ENCODE results near the gene WHAMM.
A peak's percentile ranks its signal among the peaks of the same experiment; 100 is the strongest.

WHAMM gene

DNA sequence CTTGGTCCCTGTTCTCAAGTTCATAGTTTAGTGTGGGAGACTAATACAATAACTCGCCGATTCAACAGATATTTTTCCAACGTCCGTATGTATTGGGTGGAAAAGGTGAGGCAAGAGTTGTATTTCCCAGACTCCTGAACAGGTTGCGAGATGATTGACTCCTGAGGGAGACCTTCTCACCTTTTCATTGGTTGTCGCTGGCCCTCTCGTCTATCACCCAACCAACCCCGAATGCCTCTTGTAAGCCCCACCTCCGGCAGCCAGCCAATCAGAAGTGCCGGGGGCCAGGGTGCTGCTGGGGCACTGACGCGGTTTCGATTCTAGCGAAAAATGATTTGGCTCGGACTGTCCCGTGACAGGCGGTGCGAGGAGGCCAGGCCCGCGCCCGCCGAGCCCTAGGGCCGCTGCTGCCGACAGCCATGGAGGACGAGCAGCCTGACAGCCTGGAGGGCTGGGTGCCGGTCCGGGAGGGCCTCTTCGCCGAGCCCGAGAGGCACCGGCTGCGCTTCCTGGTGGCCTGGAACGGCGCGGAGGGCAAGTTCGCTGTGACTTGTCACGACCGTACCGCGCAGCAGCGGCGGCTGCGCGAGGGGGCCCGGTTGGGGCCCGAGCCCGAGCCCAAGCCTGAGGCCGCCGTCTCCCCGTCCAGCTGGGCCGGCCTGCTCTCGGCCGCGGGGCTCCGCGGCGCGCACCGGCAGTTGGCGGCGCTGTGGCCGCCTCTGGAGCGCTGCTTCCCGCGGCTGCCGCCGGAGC is at the start of gene WHAMM:
WHAMM (plus strand) TSS at position 321 of the 753 bp plus-strand sequence; CDS start at position 420, 99 bp downstream.
- DNase-seq: peak; percentile 81 to 99 (median 97)

DNA sequence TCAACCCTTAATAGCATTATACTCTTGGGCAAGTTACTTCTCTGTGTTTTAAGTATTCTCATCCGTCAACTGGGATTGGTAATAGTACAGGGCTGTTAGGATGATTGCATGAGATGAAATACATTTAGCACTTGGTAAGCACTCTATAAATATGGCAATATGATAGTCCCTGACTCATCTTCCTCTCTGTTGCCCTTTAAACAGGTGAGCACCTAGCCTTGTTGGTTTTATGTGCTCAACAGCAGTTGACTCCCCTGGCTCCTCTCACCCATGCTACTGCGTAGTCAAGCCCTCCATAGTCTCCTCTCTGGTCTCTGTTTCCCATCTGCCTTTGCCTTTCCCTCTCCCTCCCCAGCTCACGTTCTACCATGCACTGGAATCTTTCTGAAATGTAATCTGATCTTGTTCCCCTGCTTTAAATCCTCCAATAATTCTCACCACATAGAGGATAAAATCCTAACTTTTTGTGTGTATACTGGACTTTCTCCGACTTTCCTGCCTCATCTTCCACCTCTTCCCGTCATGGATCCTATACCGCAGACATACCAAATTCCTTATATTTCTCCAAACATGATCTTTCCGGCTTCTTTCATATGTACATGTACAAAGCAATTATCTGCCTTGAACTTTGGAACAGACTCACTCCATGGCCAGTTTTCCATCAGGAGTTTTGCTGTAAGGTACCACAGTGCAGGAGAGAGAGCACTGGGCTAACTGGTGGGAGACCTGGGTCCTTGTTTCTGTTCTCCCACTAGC is 45.9 kb upstream of the WHAMM start:
- DNase-seq: no peak

DNA sequence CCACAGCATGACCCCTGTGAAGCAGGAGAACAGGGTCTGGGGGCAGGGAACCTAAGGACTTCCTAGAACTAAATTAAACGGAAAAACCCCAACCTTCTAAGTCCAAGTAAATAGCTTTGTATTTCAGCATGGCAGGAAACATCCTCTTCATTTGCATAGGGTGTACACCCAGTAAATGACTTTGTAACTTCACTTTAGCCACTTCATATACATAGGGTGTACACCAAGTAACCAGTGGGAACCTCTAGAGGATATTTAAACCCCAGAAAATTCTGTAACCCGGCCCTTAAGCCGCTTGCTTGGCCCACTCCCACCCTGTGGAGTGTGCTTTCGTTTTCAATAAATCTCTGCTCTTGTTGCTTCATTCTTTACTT is 45.3 kb upstream of the WHAMM start:
- DNase-seq: no peak

GRCh38 chr15:82764740-82765139 is 44.7 kb upstream of the WHAMM start:
- no peak for DNase-seq

GRCh38 chr15:82766201-82766600 is 43.2 kb upstream of the WHAMM start:
- DNase-seq: peak in 1 of 58 donors; percentile 12

DNA sequence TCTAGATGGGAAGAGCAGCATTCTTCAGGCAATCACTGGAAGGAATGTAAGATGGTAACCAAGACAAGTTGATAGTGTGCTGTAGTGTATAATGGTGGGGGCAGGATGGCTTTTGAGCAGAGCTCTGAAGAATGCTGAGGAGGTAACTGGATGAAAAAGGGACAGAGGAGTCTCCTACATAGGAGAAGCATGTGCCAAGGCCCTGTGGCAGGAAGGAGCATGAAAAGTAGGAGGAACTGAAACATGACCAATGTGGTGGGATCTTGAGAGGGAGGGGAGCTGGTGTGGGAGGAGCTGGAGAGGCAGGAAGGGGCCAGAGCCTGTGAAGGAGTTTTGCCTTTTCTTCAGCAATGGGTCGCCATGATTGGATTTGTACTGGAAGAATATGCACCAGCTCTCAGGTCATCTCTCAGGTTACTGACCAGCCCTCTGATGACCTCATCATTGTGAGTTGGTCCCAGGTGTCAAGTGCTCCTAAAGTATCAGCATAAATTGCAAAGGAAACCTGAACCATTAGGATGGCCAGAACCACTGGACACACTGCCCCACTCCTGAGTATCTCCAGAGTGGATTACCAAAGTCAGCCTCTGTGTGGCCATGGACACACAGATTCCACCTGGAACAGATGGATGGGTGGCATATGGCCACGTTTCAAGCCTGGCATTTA is 42.1 kb upstream of the WHAMM start:
- no peak for DNase-seq

GRCh38 chr15:82768414-82769054 is 40.9 kb upstream of the WHAMM start:
- DNase-seq: no peak

DNA sequence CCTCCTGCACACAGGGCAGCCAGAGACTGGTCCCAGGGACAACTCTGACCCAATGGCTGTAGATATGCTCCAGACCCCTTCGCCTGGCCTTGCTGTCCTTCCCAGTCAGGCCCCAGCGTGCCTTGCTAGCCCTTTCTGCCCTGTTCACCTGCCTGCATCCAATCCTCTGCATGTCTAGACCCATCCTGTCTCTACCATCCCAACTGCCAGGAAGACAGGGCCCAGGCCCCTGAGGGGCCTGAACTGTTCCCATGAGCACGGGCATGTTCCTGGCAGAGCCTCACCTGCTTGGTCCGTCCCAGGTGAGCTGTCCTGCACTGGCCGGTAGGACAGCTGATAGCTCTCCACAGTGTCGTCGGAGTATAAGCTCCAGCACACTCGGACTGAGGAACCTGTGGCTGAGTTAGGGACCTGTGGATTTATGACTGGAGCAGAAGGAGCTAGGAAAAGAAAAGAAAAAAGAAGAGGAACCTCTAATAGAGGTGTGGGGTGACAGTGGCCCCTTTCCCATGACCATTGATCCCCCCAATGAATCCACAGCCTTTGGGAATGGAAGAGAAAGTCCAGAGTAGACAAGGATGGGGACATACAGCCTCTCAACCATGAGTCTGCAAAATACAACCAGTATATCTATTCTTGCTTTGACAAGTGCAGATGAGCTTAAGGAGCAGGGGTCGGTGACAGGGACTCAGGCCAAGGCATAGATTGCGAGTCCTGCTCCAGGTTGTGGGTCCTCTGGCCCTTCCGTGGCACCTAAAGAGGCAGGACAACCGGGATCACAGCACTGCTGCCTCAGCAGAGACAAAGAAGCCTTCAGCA is 37.4 kb upstream of the WHAMM start:
- no peak for DNase-seq

- no peak for DNase-seq
These were observed 34.9 kb upstream of the WHAMM start for GRCh38 chr15:82774496-82774895.

GRCh38 chr15:82778755-82779154 is 30.7 kb upstream of the WHAMM start:
- DNase-seq: no peak

- no peak for DNase-seq
These were observed 28.1 kb upstream of the WHAMM start for GRCh38 chr15:82781349-82781748.

GRCh38 chr15:82788496-82788895 is 20.9 kb upstream of the WHAMM start:
- DNase-seq: no peak

DNA sequence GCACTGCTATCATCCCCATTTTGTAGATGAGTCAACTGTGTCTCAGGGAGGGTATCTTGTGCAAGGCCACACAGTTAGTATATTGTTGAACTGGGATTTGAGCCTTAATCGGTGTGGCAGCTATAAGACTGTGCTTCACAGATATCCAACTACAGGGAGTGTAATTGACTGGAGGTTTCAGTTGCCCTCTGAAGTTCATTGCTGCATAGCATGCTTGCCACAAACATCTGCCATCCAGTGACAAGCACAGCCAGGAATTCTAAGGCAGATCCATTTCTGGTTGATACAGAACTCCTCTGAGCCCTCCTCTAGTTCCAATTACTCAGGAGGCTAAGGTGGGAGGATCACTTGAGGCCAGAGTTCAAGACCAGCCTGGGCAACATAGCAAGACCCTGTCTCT is 19.9 kb upstream of the WHAMM start:
- DNase-seq: no peak

GRCh38 chr15:82790321-82790720 is 19.1 kb upstream of the WHAMM start:
- no peak for DNase-seq

- DNase-seq: no peak
These were observed 17.4 kb upstream of the WHAMM start for GRCh38 chr15:82792068-82792467.

- no peak for DNase-seq
These were observed 15.7 kb upstream of the WHAMM start for GRCh38 chr15:82793737-82794136.

- DNase-seq: no peak
These were observed 11.3 kb upstream of the WHAMM start for GRCh38 chr15:82798104-82798503.

DNA sequence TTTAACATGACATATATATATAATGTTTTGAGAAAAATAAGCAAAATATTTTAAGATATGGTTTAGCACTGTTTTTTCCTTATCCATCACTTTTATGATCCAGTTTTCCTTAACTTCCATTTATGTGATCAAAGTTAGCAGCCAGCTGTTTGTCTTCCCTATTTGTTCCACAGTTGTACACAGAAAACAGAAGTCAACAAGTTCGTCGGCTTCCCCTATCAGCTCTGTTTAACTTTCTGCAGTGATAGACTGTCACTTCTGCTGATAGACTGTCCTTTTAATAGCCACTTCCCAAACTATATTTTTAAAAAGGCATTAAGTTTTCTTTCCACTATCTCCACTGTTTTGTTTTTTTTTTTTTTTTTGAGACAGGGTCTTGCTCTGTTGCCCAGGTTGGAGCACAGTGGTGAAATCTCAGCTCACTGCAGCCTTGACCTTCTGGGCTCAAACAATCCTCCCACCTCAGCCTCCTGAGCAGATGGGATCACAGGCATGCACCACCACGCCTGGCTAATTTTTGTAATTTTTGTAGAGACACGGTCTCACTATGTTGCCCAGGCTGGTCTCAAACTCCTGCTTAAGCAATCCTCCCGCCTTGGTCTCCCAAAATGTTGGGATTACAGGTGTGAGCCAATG is 10.8 kb upstream of the WHAMM start:
- no peak for DNase-seq

GRCh38 chr15:82799183-82799841 is 10.1 kb upstream of the WHAMM start:
- DNase-seq: no peak

DNA sequence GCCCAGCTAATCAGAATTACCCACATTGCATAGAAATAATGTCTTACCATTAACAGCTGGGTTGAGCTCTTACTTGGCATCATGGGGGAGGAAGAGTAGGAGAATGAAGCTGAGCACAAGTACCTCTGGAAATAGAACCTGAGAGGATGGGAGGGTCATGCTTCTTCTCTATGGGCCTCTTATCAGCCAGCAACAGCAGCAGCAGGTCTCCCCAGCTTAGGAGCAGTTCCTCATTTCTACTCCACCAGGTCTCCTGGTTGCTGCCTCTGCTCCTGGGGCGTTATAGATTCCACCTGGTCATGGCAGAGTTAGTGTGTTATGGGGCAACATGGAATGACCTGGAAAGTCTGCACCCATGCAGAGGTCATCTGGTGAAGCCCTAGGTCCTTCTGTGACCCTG is 6.9 kb upstream of the WHAMM start:
- DNase-seq: no peak
